LoVo (cell line): ENCODE results near the gene NRXN3.

Experiments used
- DNase-seq: peaks from one replicate; pipeline ENCODE4 v3.0.0-alpha.2; 2016; ENCODE audit warnings: low spot score

The NRXN3 gene

GRCh38 chr14:79418649-79419415, 1248.7 kb downstream of the NRXN3 start:
- DNase-seq = no peak

GRCh38 chr14:79419571-79420327, 1249.6 kb downstream of the NRXN3 start:
- DNase-seq = no peak

GRCh38 chr14:79420725-79421124, 1250.6 kb downstream of the NRXN3 start:
- no peak for DNase-seq

GRCh38 chr14:79421811-79422210, 1251.6 kb downstream of the NRXN3 start:
- DNase-seq = no peak

GRCh38 chr14:79424462-79424861, 1254.3 kb downstream of the NRXN3 start:
- no peak for DNase-seq

- no peak for DNase-seq
Measured at GRCh38 chr14:79426103-79426755, 1256.1 kb downstream of the NRXN3 start.

GRCh38 chr14:79432640-79433039, 1262.5 kb downstream of the NRXN3 start:
- DNase-seq = no peak

GRCh38 chr14:79436335-79436734, 1266.2 kb downstream of the NRXN3 start:
- no peak for DNase-seq

GRCh38 chr14:79437951-79438350, 1267.8 kb downstream of the NRXN3 start:
- no peak for DNase-seq

- DNase-seq = no peak
Measured at GRCh38 chr14:79438696-79439342, 1268.6 kb downstream of the NRXN3 start.

- no peak for DNase-seq
Measured at GRCh38 chr14:79442786-79443185, 1272.6 kb downstream of the NRXN3 start.

- no peak for DNase-seq
Measured at GRCh38 chr14:79443602-79444001, 1273.4 kb downstream of the NRXN3 start.

- DNase-seq = no peak
Measured at GRCh38 chr14:79448960-79449359, 1278.8 kb downstream of the NRXN3 start.

- DNase-seq = no peak
Measured at GRCh38 chr14:79451601-79452000, 1281.4 kb downstream of the NRXN3 start.

- no peak for DNase-seq
Measured at GRCh38 chr14:79453276-79453675, 1283.1 kb downstream of the NRXN3 start.

- DNase-seq = no peak
Measured at GRCh38 chr14:79464468-79464867, 1294.3 kb downstream of the NRXN3 start.

- DNase-seq = no peak
Measured at GRCh38 chr14:79465651-79466050, 1295.5 kb downstream of the NRXN3 start.

GRCh38 chr14:79466938-79467527, 1296.9 kb downstream of the NRXN3 start:
- no peak for DNase-seq

GRCh38 chr14:79467835-79468234, 1297.7 kb downstream of the NRXN3 start:
- DNase-seq = no peak

GRCh38 chr14:79468486-79468885, 1298.3 kb downstream of the NRXN3 start:
- no peak for DNase-seq

- DNase-seq = no peak
Measured at GRCh38 chr14:79473651-79474050, 1303.5 kb downstream of the NRXN3 start.
